Ovary (tissue), 9 donors: ENCODE data around the gene NINJ1. TPM values are rescaled to one million over a fixed set of nuclear protein-coding genes. Genes with fewer than 3 reads are reported as not detected.
A peak's percentile ranks its signal among the peaks of the same experiment; 100 is the strongest.

ENCODE experiments used
- DNase-seq, 5 donors: peaks; one replicate each; pipeline ENCODE4 v3.0.0-alpha.2; 2019 to 2020
- H3K27ac ChIP-seq, 2 donors: fragments of 200-600 bp; one replicate each; pipeline versions ENCODE4 v1.5.1 to v1.8.0; 2019 to 2022
- H3K27me3 ChIP-seq: fragments of 200-600 bp; one replicate; pipeline ENCODE4 v1.8.0; 2022
- H3K36me3 ChIP-seq: fragments of 200-600 bp; sonication (generic); one replicate; pipeline ENCODE4 v1.5.1; 2019
- H3K4me1 ChIP-seq: one replicate; pipeline ENCODE4 v1.8.1; 2013; ENCODE audit warnings: mild to moderate bottlenecking, moderate library complexity; ENCODE audit not compliant: insufficient read depth
- H3K4me3 ChIP-seq: fragments of 200-600 bp; sonication (generic); one replicate; pipeline ENCODE4 v1.5.1; 2017
- H3K9me3 ChIP-seq, 2 donors: fragments of 200-600 bp in 1 of 2; sonication (generic) in 1 of 2; one replicate each; pipeline versions ENCODE4 v1.5.1 to v1.8.1; 2013 to 2019; ENCODE audit warnings: mild to moderate bottlenecking in 1 of 2, moderate library complexity in 1 of 2
- CTCF ChIP-seq, 3 donors: fragments of 450-650 bp in 2 of 3; fragments of 200-600 bp in 1 of 3; IDR thresholded peaks; one replicate each; pipeline versions ENCODE4 v1.5.1 to v1.8.0; 2016 to 2022; ENCODE audit warnings: antibody characterized with exemption in 3 of 3, mild to moderate bottlenecking in 1 of 3
- EP300 ChIP-seq: sonication (generic); formaldehyde crosslinking; IDR thresholded peaks from one replicate; pipeline ENCODE4 v1.6.1; 2017; ENCODE audit warnings: antibody characterized with exemption
- POLR2A ChIP-seq: fragments of 450-650 bp; IDR thresholded peaks from one replicate; pipeline ENCODE4 v1.6.1; 2017; ENCODE audit warnings: antibody characterized with exemption, mild to moderate bottlenecking, moderate library complexity
- WGBS, 3 donors: extraction: QIAGEN DNeasy Blood & Tissue Kit in 1 of 3; methylation state at CpG; one replicate each; pipeline versions ENCODE4 v1.1.5 to v1.1.7; 2013 to 2017; 5-methylcytosine and 5-hydroxymethylcytosine counted together
- intact Hi-C, 4 donors: fragments of 100-400 bp; cut with DNase I; formaldehyde crosslinking; loops; one replicate each; pipeline versions ENCODE4 v1.11.0 to v1.15.1; 2022 to 2023
- polyA plus RNA-seq, 2 donors: library from polyadenylated mRNA; stranded (reverse); fragments of 200-250 nt in 1 of 2; fragments of 350-450 nt in 1 of 2; fragmentation: Illumina TruSeq in 1 of 2; extraction: RNeasy Lipid Tissue Mini Kit (QIAGEN cat#74804) in 1 of 2; gene quantifications; one replicate each; pipeline ENCODE4 v1.2.3, GENCODE V29; 2013 to 2014
- total RNA-seq, 7 donors: library from RNA; depleted of rRNA in 2 of 7; stranded (reverse); fragments of >200 nt in 2 of 7; fragmentation: NEBNext Ultra II Directional in 3 of 7; extraction: Animal tissue kit (Norgen Biotek cat#: 25700) in 3 of 7; gene quantifications; one replicate each; pipeline versions ENCODE4 v1.1.0 to v1.2.4, GENCODE V29; 2016 to 2023
- donor health status: DM: no; HTN: no; CAD: no; lungs with moderate emphysema.
- donor health status: DM: no; HTN: no; CAD: no.
- donor health status: Bipolar disorder and iron deficiency.
- donor health status: DM: yes; HTN: yes; CAD: no.
- donor health status: DM: no; HTN: no; CAD: no.
- donor health status: DM: yes; HTN: yes; CAD: no.

The NINJ1 gene
- total and polyA plus RNA-seq, 9 donors = 7.5 to 75.2 (median 40.6) TPM

- H3K4me1 ChIP-seq = peaks cover 34% of the 10 kb centered on the region
- no peaks in the 10 kb centered on the region for H3K36me3 ChIP-seq
- peak in 2 of 5 donors; percentile 35 to 46 for DNase-seq
- peak overlapping the region in 1 of 2 donors; percentile 96 for H3K27ac ChIP-seq
- TF ChIP-seq EP300 (no peak), CTCF (IDR thresholded peaks at IDR 0.05) (no peak), POLR2A (no peak)
- no peaks in the 10 kb centered on the region for H3K27me3 ChIP-seq
- intact Hi-C loops = loop anchor here in 2 of 4 donors (5.0 to 10.0 kb wide), 2 partner anchors 34 to 324 kb away; partner anchors contain the start of genes CARD19 (in 1 of the 2), FAM120A (in 1 of the 2) and FAM120AOS (in 1 of the 2)
- no peaks in the 10 kb centered on the region for H3K9me3 ChIP-seq
- 58 to 66% (median 63%) methylated on average over 15 of the region's 15 CpGs for WGBS, 3 donors
- H3K4me3 ChIP-seq = no peak overlapping the region
These were observed 3.1 kb downstream of the NINJ1 start for GRCh38 chr9:93130861-93131481.

DNA sequence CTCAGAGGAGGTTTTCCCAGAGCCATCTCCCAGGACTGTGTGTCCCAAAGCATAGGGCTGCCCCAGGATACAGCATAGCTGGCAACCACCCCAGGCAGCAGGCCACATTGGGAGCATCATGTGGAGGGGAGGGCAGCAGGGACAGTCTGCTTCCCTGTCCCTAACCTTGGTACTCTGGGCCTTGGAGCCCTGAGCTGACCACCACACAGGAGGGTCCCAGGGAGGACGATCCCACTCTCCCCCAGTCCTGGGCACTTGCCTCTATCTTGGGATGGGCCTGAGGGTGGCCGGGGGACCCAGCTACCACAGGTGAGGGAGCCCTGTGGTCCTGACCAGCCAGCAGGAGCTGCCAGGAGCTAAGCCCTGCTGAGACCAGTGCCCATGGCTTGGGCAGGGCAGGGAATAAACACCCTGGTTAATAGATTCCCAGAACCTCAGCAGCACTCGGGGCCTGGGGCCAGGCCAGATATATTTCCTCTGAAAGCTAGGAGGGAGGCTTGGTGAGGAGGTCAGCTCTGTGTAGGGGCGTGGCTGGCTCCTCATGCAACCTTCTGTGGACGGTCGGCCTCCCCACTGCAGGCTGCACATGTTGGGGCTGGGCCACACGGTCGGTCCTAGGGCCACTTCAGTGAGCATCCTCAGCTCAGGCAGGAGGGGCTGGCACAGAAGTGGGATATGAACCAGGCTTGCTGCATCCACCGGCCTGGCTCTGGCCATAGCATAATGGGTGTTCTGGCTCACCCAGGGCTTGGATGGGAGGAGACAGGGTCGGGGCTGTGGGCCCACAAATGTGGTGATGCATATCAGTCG lies 4.2 kb downstream of the NINJ1 start:
- Histone ChIP-seq H3K36me3 (no peaks in the 10 kb centered on the region), H3K4me1 (peaks cover 28% of the 10 kb centered on the region), H3K27ac (no peak overlapping the region), H3K4me3 (no peak overlapping the region), H3K27me3 (no peaks in the 10 kb centered on the region), H3K9me3 (no peaks in the 10 kb centered on the region)
- DNase-seq = peak in 2 of 5 donors; percentile 20 to 34
- TF ChIP-seq POLR2A = no peak
- TF ChIP-seq CTCF (IDR thresholded peaks at IDR 0.05) = no peak
- no peak for TF ChIP-seq EP300
- WGBS, 3 donors = 50 to 80% (median 74%) methylated on average over 11 of the region's 11 CpGs
- intact Hi-C loops = loop anchor here in 2 of 4 donors (5.0 to 10.0 kb wide), 2 partner anchors 33 to 325 kb away; partner anchors contain the start of genes CARD19 (in 1 of the 2), FAM120A (in 1 of the 2) and FAM120AOS (in 1 of the 2)

GRCh38 chr9:93129286-93129685 lies 4.8 kb downstream of the NINJ1 start:
- WGBS, 3 donors = 56 to 69% (median 66%) methylated on average over 8 of the region's 8 CpGs
- TF ChIP-seq CTCF (IDR thresholded peaks at IDR 0.05) (no peak), EP300 (no peak), POLR2A (no peak)
- Histone ChIP-seq H3K27me3 (no peaks in the 10 kb centered on the region), H3K9me3 (no peaks in the 10 kb centered on the region), H3K4me3 (no peak overlapping the region), H3K36me3 (no peaks in the 10 kb centered on the region), H3K27ac (no peak overlapping the region), H3K4me1 (peaks cover 24% of the 10 kb centered on the region)
- DNase-seq = peak in 2 of 5 donors; percentile 22 to 42
- intact Hi-C loops = no loop called here

DNA sequence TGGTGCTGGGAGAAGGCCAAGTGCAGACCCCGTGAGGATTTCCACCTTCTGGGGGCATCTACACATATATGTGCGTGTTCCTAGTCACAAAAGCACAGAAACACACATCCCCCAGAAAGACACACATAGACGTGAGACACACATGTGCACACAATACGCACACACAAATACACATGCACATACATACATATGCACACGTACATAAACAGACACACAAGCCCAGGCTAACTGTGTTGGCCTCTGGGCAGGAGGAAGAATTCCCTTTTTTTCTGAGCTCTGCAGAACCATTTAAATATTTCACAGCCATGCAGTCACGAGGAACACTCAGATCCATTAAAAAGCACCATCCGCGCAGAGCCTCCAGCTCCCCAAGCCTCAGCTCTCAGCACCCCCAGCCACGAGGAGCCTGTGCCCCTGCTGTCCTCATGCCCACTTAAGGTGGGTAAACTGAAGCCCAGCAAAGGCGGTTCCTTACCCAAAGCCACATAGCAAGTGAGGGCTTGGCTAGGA lies 5.3 kb downstream of the NINJ1 start:
- intact Hi-C loops = no loop called here
- Histone ChIP-seq H3K9me3 (no peaks in the 10 kb centered on the region), H3K36me3 (no peaks in the 10 kb centered on the region), H3K27ac (no peak overlapping the region), H3K4me1 (peaks cover 24% of the 10 kb centered on the region), H3K27me3 (no peaks in the 10 kb centered on the region), H3K4me3 (no peak overlapping the region)
- WGBS, 3 donors = 83 to 92% (median 91%) methylated on average over 9 to 10 of the region's 10 CpGs
- DNase-seq = peak in 1 of 5 donors; percentile 10
- no peak for TF ChIP-seq CTCF (IDR thresholded peaks at IDR 0.05)
- TF ChIP-seq POLR2A = no peak
- TF ChIP-seq EP300 = no peak
